DMS 273 treated with DMSO at 0.1 percent for 48 hours (cell line): ENCODE results near the gene SLC17A7.
"Not testable (repeated sequence)": the region's sequence is repeated elsewhere in the genome, so short reads cannot be mapped to it uniquely, and the experiment has no call there.

Experiments used
- DNase-seq: peaks from one replicate; lab custom pipeline; 2025; lab: John Stamatoyannopoulos, UW

Gene SLC17A7

GRCh38 chr19:49444100-49444700 lies 2.9 kb upstream of the SLC17A7 start:
- DNase-seq = not testable (repeated sequence)

DNA sequence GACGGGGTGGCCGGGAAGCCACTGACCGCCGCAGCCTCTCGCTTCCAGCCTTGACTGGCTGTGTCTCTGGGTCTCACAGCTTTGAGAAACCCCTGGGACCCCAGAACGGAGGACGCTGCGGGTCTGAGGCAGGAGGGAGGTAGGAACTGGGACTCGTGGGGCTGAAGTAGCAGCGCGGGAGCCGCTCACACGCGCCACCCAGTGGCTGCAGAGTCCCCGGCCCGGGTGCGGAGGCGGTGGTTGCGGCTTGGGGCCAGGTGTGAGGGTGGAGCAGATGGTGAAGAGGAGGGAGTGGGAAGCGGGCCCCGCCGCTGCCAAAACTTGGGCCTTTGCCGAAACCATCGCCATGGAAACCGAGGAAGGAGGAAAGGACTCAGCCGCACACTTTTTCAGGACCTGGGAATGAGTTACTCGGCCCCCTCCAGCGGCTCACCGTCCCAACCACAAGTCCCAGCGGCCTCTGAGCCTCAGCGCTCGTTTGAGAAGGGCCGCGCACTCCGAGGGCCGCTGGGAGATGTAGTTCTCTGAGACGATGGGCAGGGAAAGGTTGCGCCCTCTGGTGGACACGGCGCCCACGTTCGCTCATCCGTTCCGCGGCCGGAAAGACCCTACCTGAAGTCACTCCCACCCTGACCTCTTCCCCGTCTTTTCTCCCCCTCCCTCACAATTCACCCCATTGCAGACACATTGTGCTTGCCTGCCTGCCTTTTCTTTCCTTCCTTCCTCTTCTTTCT lies 2.2 kb upstream of the SLC17A7 start:
- peak; percentile 98 for DNase-seq

GRCh38 chr19:49442771-49443365 lies 1.5 kb upstream of the SLC17A7 start:
- peak; percentile 80 for DNase-seq

GRCh38 chr19:49442354-49442753 lies 1.0 kb upstream of the SLC17A7 start:
- peak; percentile 37 for DNase-seq

DNA sequence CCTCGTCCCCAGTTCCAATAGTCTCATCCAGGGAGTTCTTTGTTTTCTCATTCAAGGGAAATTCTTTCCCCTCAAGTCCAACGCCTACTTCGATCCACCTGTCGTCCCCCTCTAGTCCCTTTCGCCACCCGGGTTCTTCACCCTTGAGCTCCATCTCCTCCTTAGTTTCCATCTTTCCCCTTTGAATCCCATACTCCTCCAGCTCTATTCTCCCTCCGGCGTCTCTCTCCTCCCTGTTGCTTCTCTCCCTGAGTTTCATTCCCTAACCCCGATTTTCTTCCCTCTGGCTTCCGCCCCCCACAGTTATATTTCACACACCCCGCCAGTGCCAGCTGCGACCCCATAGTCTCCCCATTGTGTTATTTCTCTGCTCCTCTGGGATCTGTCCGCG lies 628 bp upstream of the SLC17A7 start:
- no peak for DNase-seq

- DNase-seq = no peak
These were observed 703 bp downstream of the SLC17A7 start for GRCh38 chr19:49440439-49441209.

DNA sequence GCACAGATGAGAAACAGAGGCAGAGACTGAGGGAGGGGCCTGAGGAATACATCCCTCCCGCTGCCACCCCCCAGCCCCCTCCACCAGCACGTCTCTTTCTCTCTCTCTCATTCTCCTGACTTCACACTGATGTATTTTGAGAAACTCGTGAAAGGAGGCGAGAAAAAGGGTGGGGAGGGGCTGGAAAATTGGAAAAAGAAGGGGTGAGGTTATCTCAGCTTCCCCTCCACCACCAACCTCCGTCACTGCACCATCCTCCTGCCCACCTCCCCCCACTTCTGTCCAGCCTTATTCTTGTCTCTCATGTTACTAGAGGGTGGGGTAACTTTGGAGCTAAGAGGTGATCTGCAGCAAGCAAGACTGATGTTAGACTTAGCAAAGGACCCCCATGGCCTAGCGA lies 1.5 kb downstream of the SLC17A7 start:
- no peak for DNase-seq

DNA sequence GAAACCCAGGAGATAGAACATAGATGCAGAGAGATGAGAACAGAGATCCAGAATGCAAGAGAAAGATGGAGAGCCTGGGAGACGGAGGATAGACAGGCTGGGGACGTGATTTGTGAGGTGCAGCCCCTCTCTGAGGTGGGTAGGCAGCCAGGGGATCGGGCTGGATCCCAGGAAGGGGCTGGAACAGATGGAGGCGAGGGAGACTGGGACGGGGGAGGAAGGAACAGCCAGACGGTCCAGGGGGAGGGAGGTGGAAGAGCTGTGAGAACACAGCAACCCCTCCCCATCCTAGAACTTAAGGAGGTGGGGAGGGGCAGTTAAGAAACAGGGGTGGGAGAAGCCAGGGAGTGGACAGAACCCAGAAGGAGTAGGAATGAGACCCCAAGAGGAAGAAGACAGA lies 3.1 kb downstream of the SLC17A7 start:
- DNase-seq = no peak

DNA sequence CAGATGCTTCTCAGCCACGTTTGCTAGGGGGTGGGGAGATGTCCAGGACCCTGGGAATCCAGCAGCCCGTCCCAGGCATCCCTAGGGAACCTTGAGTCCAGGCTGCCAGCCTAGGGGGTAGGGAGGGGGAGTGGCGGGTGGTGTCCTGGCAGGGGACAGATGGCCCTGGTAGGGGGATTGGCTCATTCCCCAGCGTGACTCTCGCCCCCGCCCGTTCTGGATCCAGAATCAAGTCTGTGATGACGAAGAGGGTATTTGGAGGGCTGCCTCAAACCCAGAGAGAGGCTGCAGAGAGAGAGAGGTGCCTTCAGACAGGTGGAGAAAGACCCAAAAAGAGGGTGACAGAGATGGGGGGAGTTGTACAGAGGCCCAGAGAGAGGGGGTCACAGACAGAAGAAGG lies 4.1 kb downstream of the SLC17A7 start:
- peak; percentile 54 for DNase-seq

- no peak for DNase-seq
These were observed 4.8 kb downstream of the SLC17A7 start for GRCh38 chr19:49436381-49437017.

DNA sequence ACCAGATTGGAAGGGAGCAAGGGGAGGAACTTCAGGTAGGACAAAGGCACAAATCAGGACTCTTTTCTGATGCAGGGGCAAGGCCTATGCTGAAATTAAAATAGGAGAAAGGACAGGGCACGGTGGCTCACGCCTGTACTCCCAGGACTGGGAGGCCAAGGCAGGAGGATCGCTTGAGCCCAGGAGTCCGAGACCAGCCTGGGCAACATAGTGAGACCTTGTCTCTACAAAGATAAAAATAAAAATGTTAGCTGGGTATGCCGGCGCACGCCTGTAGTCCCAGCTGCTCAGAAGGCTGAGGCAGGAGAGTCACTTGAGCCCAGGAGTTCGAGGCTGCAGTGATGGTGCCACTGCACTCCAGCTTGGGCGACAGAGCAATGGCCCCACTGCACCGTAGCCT lies 5.7 kb downstream of the SLC17A7 start:
- no peak for DNase-seq

GRCh38 chr19:49434907-49435583 lies 6.3 kb downstream of the SLC17A7 start:
- DNase-seq = no peak

- no peak for DNase-seq
These were observed 8.0 kb downstream of the SLC17A7 start for GRCh38 chr19:49433240-49433901.

GRCh38 chr19:49432141-49433073 lies 8.9 kb downstream of the SLC17A7 start:
- no peak for DNase-seq

- no peak for DNase-seq
These were observed 10.0 kb downstream of the SLC17A7 start for GRCh38 chr19:49431330-49431749.

- no peak for DNase-seq
These were observed 10.5 kb downstream of the SLC17A7 start for GRCh38 chr19:49430678-49431329.

DNA sequence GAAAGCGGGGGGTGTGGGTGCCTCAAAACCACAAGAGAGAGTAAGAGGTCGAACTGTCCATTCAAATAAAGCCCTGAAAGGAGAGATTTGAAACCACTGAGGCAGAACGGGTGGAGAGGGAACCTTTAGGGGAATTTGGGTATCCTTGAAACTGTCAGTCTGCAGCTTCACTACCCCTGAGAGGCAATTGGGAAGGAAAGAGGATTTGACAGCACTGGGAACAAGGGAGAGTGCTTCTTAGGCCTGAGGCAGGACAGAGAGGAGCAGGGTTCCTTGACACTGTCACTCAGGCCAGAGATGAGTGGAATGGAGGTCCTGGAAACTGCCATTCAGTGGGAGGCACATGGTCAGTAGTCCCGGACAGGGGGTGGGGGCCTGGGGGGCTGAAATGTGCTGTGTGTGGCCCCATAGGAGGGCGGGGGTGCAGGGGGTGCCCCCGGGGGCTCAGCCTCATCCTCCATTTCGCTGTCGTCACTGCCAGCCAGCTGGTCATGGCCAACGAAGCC lies 11.1 kb downstream of the SLC17A7 start:
- no peak for DNase-seq

DNA sequence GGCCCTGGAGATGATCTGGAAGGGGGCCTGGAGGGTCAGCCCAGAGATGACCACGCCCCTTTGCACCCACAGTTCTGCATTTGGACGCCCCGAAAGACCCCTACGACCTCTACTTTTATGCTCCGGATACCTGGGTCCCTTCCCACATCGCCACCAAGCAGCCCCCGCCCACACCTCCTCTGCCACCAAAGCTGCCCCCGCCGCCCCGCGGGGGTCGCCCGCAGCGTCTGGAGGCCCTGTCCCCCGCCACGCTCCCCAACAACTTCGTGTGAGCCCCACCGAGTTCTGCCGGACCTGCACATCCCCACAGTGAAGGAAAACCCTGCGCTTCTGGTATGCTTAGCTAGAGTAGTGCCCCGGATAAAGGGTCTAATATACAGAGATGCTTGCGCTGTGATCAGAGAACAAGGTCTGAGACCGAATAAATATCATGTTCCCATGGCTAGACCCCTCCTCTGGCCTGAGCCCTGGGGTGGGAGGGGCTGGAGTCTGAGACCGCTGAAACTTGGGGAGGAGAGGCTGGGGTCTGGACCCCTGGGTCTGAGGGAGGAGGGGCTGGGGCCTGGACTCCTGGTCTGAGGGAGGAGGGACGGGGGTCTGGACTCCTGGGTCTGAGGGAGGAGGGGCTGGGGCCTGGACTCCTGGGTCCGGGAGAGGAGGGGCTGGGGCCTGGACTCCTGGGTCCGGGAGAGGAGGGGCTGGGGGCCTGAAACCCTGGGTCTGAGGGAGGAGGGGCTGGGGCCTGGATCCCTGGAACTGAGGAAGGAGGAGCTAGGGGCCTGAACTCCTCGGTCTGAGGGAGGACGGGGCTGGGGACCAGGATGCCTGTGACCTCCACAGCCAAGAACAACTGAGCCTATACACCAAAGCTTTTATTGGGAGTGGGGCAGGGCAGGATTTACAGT lies 12.5 kb downstream of the SLC17A7 start:
- DNase-seq = no peak
